ENCODE results near the gene NLK.
"Not testable (repeated sequence)": the region's sequence is repeated elsewhere in the genome, so short reads cannot be mapped to it uniquely, and the experiment has no call there.

NLK gene

GRCh38 chr17:28236033-28236653 is 193.7 kb downstream of the NLK start:
- DNase-seq, result not testable (repeated sequence)

GRCh38 chr17:28238547-28239270 is 196.2 kb downstream of the NLK start:
- DNase-seq, result not testable (repeated sequence)

- DNase-seq, result no peak
These were observed 196.8 kb downstream of the NLK start for GRCh38 chr17:28239271-28239624.

GRCh38 chr17:28240688-28241340 is 198.3 kb downstream of the NLK start:
- DNase-seq, result no peak

- DNase-seq, result no peak
These were observed 200.3 kb downstream of the NLK start for GRCh38 chr17:28242791-28243190.

GRCh38 chr17:28243268-28243667 is 200.8 kb downstream of the NLK start:
- not testable (repeated sequence) for DNase-seq

GRCh38 chr17:28244446-28244845 is 202.0 kb downstream of the NLK start:
- no peak for DNase-seq
